Measurements from ENCODE around the gene SELENOO. TPM values are rescaled to one million over a fixed set of nuclear protein-coding genes. Genes with fewer than 3 reads are reported as not detected.

SELENOO gene
- total and polyA plus RNA-seq, 3 experiments from 2014 or later, result 6.1 to 25.9 (median 22.3) TPM

DNA sequence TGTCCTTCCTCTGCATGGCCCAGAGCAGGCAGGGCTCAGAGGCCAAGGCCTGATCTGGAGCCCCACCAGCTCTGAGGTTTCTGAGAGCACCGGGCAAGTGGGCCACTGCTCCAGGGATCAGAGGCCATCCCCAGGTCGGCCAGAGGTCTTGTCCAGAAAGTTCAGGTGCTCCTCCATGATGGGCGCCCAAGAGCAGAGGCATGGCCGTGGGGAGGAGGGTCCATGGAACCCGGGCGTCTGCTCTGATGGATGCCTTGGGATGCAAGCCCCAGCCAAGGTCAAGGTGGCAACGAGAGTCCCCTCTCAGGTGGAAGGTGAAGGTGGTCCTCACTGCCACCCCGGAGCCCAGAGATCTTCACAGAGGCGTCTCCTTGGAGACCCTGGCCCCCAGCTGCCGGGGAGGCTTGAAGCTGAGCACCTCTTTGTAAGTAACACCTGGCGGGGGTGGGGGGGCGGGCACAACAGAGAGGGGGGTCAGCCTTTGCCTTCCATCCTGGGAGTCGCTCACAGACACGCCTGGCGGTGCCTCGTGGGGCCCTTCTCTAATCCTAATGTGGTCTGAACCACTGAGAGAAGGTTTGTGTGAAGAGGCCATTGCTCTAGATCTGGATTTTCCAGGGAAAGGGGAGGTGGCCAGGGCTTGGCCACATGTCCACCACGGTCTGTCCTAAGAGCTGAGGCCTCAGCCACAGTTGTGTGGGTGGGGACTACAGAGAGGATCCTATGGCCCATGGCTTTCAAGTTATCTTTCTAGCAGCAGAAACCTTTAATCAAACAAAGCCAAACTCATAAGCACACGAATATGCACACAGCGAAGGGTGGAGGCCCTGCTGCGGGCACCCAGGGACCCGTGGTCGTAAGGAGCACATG is 52.5 kb downstream of the SELENOO start:
- Histone ChIP-seq H3K9me3 (ENCODE audit: low read length) (no peaks in the 10 kb centered on the region), H3K36me3 (ENCODE audit: insufficient read depth, low read length) (no peaks in the 10 kb centered on the region), H3K4me1 (ENCODE audit: insufficient read depth, low read length) (peaks cover 14% of the 10 kb centered on the region), H3K27me3 (ENCODE audit: insufficient read depth, low read length, poor library complexity, severe bottlenecking) (no peaks in the 10 kb centered on the region), H3K27ac (ENCODE audit: low read depth, low read length) (no peak overlapping the region), H3K4me3 (ENCODE audit: low read length) (no peak overlapping the region)
- Mint-ChIP-seq H3K36me3 (peaks cover 0 to 2% (median 0%) of the 10 kb centered on the region in 3 donors), H3K9me3 (no peaks in the 10 kb centered on the region), H3K4me3 (peak overlapping the region in 1 of 7 donors; percentile 5), H3K4me1 (peaks cover 4 to 24% (median 6%) of the 10 kb centered on the region in 3 donors), H3K27me3 (peaks cover 1 to 4% of the 10 kb centered on the region in 2 donors), H3K27ac (peak overlapping the region in 2 of 8 donors; percentile 23 to 81)
- CTCF ChIA-PET, result interaction anchor here (0.6 to 3.9 kb wide), 9 partner anchors 11 to 368 kb away, joined by 3 to 33 read pairs (median 7); partner anchors contain the start of genes DENND6B and MAPK11
- no peak for DNase-seq
- POLR2A ChIA-PET, result no interaction called here

DNA sequence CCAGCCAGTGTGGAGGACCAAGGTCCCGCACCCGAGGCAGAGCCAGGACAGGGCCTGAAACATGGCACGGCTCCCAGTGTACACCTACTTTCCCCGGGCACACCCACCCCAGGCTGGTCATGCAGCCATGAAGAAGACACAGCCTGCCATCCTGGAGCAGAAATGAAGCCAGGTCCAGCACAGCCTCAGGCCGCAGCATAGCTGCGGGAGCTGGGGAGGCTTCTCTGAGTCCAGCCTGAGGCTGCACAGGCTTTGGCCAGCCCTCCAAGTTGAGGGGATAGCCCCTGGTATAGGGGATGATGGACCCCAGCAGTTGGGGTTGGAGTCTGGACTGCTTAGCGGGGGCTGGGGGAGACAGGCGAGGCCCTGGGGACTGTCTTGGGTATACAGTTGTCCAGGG is 53.1 kb downstream of the SELENOO start:
- no peak overlapping the region for H3K27ac Mint-ChIP-seq
- ChIA-PET POLR2A (no interaction called here), CTCF (no interaction called here)
- no peaks in the 10 kb centered on the region for H3K9me3 ChIP-seq (ENCODE audit: low read length)
- H3K4me3 Mint-ChIP-seq, result no peak overlapping the region
- H3K27me3 Mint-ChIP-seq, result peaks cover 1 to 7% of the 10 kb centered on the region in 2 donors
- no peaks in the 10 kb centered on the region for H3K36me3 ChIP-seq (ENCODE audit: insufficient read depth, low read length)
- DNase-seq, result no peak
- H3K4me1 Mint-ChIP-seq, result peaks cover 4 to 23% (median 6%) of the 10 kb centered on the region in 3 donors
- no peaks in the 10 kb centered on the region for H3K27me3 ChIP-seq (ENCODE audit: insufficient read depth, low read length, poor library complexity, severe bottlenecking)
- no peaks in the 10 kb centered on the region for H3K9me3 Mint-ChIP-seq
- peaks cover 0 to 2% (median 0%) of the 10 kb centered on the region in 3 donors for H3K36me3 Mint-ChIP-seq
- H3K4me1 ChIP-seq (ENCODE audit: insufficient read depth, low read length), result peaks cover 14% of the 10 kb centered on the region
- H3K4me3 ChIP-seq (ENCODE audit: low read length), result no peak overlapping the region
- H3K27ac ChIP-seq (ENCODE audit: low read depth, low read length), result no peak overlapping the region

DNA sequence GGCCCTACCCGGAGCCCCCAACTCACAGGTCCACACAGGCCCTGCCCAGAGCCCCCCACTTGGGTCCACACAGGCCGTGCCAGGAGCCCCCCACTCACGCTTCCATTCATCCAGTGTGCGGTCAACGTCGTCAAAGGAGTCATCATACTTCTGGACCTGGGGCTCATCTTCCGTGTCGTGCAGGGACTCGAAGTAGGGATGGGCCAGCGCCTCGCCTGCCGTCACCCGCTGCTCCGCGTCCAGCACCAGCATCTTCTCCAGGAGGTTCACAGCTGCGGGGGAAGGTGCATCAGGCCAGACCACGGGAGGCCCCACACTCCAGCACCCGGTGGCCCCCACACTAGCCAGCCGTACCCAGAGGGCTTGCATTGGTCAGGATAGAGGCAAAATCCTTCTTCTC is 54.3 kb downstream of the SELENOO start:
- H3K9me3 Mint-ChIP-seq, result no peaks in the 10 kb centered on the region
- no peak for DNase-seq
- peaks cover 3 to 11% of the 10 kb centered on the region in 2 donors for H3K27me3 Mint-ChIP-seq
- H3K27ac Mint-ChIP-seq, result no peak overlapping the region
- peaks cover 4 to 17% (median 5%) of the 10 kb centered on the region in 3 donors for H3K4me1 Mint-ChIP-seq
- ChIA-PET CTCF (interaction anchor here (1.6 kb wide), 1 partner anchor 71 kb away, joined by 5 read pairs; no protein-coding TSS in a partner anchor), POLR2A (no interaction called here)
- H3K4me3 Mint-ChIP-seq, result no peak overlapping the region
- H3K27ac ChIP-seq (ENCODE audit: low read depth, low read length), result no peak overlapping the region
- H3K4me1 ChIP-seq (ENCODE audit: insufficient read depth, low read length), result peaks cover 4% of the 10 kb centered on the region
- H3K4me3 ChIP-seq (ENCODE audit: low read length), result no peak overlapping the region
- H3K36me3 Mint-ChIP-seq, result peaks cover 0 to 2% (median 0%) of the 10 kb centered on the region in 3 donors
- H3K9me3 ChIP-seq (ENCODE audit: low read length), result no peaks in the 10 kb centered on the region
- H3K27me3 ChIP-seq (ENCODE audit: insufficient read depth, low read length, poor library complexity, severe bottlenecking), result no peaks in the 10 kb centered on the region
- no peaks in the 10 kb centered on the region for H3K36me3 ChIP-seq (ENCODE audit: insufficient read depth, low read length)

DNA sequence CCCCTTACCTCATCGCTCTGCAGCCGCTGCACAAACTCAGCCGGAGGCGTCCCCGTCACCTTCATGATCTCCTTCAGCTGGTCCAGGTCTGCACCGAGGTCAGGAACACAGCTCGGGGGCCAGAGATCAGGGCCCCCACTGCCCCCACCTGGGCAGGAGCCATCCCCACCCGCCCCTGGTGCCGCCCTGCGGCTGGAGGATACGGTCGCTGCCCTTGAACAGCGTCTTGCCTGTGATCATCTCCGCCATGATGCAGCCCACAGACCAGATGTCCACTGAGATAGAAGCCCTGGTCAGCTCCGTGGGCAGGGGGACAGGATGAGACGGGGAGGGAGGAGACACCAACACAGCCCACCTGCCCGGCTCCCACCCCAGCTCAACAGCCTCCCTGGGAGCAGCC is 54.8 kb downstream of the SELENOO start:
- Histone ChIP-seq H3K9me3 (ENCODE audit: low read length) (no peaks in the 10 kb centered on the region), H3K4me3 (ENCODE audit: low read length) (no peak overlapping the region), H3K4me1 (ENCODE audit: insufficient read depth, low read length) (no peaks in the 10 kb centered on the region), H3K27ac (ENCODE audit: low read depth, low read length) (no peak overlapping the region), H3K36me3 (ENCODE audit: insufficient read depth, low read length) (no peaks in the 10 kb centered on the region), H3K27me3 (ENCODE audit: insufficient read depth, low read length, poor library complexity, severe bottlenecking) (no peaks in the 10 kb centered on the region)
- Mint-ChIP-seq H3K27ac (no peak overlapping the region), H3K27me3 (peaks cover 3 to 11% of the 10 kb centered on the region in 2 donors), H3K4me3 (no peak overlapping the region), H3K4me1 (peaks cover 0 to 15% (median 2%) of the 10 kb centered on the region in 3 donors), H3K36me3 (peaks cover 0 to 2% (median 0%) of the 10 kb centered on the region in 3 donors), H3K9me3 (no peaks in the 10 kb centered on the region)
- ChIA-PET CTCF (interaction anchor here (1.6 kb wide), 1 partner anchor 70 kb away, joined by 5 read pairs; no protein-coding TSS in a partner anchor), POLR2A (no interaction called here)
- no peak for DNase-seq

DNA sequence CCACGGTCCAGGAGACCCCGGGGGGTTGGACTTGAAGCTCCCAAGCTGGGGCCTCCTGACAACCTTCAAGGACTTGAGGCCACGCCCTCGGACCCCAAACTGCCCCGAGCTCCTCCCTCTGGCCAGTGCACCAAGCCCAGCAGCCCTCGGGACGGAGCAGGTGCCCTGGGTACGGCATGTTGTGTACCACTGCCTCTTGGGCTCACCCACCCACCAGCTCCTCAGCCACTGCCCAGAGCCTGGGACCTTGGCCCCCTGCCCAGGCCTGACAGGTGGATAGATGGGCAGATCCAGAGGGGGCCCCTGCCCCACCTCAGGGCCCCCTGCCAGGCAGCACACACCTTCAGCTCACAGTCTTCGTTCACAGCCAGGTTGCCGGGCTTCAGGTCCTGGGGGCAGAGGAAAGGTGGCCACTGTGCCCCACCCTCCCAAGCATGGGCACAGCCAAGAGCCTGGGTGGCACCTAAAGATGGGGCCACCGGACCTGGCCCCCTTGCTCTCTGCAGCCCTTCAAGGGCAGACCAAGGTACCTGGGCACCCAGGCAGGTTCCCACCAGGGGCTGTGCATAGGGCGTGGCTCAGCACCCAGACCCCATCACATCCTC is 55.5 kb downstream of the SELENOO start:
- H3K4me3 Mint-ChIP-seq, result no peak overlapping the region
- Histone ChIP-seq H3K9me3 (ENCODE audit: low read length) (no peaks in the 10 kb centered on the region), H3K27ac (ENCODE audit: low read depth, low read length) (no peak overlapping the region), H3K4me1 (ENCODE audit: insufficient read depth, low read length) (no peaks in the 10 kb centered on the region), H3K4me3 (ENCODE audit: low read length) (no peak overlapping the region), H3K27me3 (ENCODE audit: insufficient read depth, low read length, poor library complexity, severe bottlenecking) (no peaks in the 10 kb centered on the region), H3K36me3 (ENCODE audit: insufficient read depth, low read length) (no peaks in the 10 kb centered on the region)
- H3K27ac Mint-ChIP-seq, result no peak overlapping the region
- peaks cover 0 to 14% (median 0%) of the 10 kb centered on the region in 3 donors for H3K4me1 Mint-ChIP-seq
- POLR2A ChIA-PET, result no interaction called here
- no peaks in the 10 kb centered on the region for H3K36me3 Mint-ChIP-seq
- DNase-seq, result no peak
- H3K27me3 Mint-ChIP-seq, result peaks cover 3 to 11% of the 10 kb centered on the region in 2 donors
- CTCF ChIA-PET, result interaction anchor here (1.6 kb wide), 1 partner anchor 70 kb away, joined by 5 read pairs; no protein-coding TSS in a partner anchor
- H3K9me3 Mint-ChIP-seq, result no peaks in the 10 kb centered on the region

DNA sequence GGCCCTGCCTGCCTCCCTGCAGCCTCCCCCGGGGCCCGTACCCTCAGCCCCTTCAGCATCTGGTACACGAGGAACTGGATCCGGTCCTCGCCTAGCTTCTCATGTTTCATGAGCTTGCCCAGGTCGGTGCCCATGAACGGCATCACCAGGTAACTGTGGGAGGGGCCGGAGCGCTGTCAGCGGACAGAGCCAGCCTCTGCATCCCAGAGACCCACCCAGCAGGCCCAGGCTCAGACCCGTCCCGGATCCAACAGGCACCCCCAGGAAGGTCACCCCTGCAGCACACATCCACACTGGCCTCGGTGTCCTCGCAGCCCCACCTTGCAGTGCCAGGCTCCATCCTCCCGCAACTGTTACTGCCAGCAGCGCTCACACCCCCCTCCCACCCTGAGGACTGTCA is 56.2 kb downstream of the SELENOO start:
- Histone ChIP-seq H3K27me3 (ENCODE audit: insufficient read depth, low read length, poor library complexity, severe bottlenecking) (peaks cover under 1% of the 10 kb centered on the region), H3K27ac (ENCODE audit: low read depth, low read length) (no peak overlapping the region), H3K4me1 (ENCODE audit: insufficient read depth, low read length) (no peaks in the 10 kb centered on the region), H3K4me3 (ENCODE audit: low read length) (no peak overlapping the region), H3K9me3 (ENCODE audit: low read length) (no peaks in the 10 kb centered on the region), H3K36me3 (ENCODE audit: insufficient read depth, low read length) (no peaks in the 10 kb centered on the region)
- Mint-ChIP-seq H3K27ac (peak overlapping the region in 1 of 8 donors; percentile 42), H3K36me3 (no peaks in the 10 kb centered on the region), H3K4me3 (no peak overlapping the region), H3K4me1 (peaks cover 0 to 10% (median 2%) of the 10 kb centered on the region in 3 donors), H3K27me3 (peaks cover 3 to 13% of the 10 kb centered on the region in 2 donors), H3K9me3 (no peaks in the 10 kb centered on the region)
- ChIA-PET CTCF (interaction anchor here (1.6 kb wide), 1 partner anchor 69 kb away, joined by 5 read pairs; no protein-coding TSS in a partner anchor), POLR2A (no interaction called here)
- DNase-seq, result no peak

DNA sequence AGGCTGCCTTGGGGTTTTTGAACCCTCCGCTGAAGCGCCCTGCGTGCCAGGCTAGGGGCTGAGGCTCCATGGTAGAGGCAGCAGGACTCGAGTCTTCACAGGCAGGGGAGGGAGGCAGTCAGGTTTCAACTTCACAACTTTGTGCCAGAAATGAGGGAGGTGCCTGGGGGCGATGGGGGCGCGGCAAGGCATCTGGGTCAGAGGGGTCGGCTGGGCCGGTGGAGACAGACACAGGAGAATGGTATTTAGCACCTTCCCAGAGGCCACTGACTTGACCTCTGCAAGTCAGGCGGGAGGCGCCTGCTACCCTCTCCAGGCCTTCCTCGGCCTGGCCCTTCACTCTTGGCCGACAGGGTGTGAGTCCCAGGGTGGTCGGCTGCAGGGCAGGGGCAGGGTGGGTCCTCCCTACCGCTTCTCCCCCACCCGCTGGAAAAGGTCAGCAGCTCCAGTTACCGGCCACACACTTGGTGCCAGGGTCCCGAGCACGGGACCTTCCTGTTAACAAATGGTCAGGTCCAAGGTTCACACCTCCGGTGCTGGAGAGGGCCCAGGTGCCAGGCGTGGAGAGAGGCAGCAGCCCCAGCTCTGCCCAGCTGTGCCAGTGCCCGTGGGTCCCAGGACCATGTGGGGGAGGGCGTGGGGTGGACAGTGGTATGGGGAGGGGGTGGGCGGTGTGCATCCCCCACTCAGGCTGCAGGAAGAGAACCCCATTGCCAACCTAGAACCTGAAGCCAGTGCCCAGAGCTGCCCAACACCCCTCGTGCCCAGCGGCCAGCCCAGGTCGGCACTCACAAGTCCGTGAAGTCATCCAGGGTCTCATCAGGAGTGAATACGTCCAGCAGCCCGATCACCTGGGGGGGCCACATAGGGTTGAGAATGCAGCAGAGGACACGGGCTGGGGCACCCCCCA is 56.9 kb downstream of the SELENOO start:
- Histone ChIP-seq H3K4me1 (ENCODE audit: insufficient read depth, low read length) (no peaks in the 10 kb centered on the region), H3K27ac (ENCODE audit: low read depth, low read length) (no peak overlapping the region), H3K9me3 (ENCODE audit: low read length) (no peaks in the 10 kb centered on the region), H3K36me3 (ENCODE audit: insufficient read depth, low read length) (no peaks in the 10 kb centered on the region), H3K4me3 (ENCODE audit: low read length) (no peak overlapping the region), H3K27me3 (ENCODE audit: insufficient read depth, low read length, poor library complexity, severe bottlenecking) (peaks cover 7% of the 10 kb centered on the region)
- Mint-ChIP-seq H3K9me3 (no peaks in the 10 kb centered on the region), H3K27ac (peak overlapping the region in 1 of 8 donors; percentile 42), H3K4me3 (no peak overlapping the region), H3K36me3 (no peaks in the 10 kb centered on the region), H3K4me1 (peaks cover 0 to 14% (median 6%) of the 10 kb centered on the region in 3 donors), H3K27me3 (peaks cover 10 to 20% of the 10 kb centered on the region in 2 donors)
- DNase-seq, result no peak
- ChIA-PET POLR2A (no interaction called here), CTCF (no interaction called here)

Measured in CD8-positive, alpha-beta memory T cell (primary cell).